GM12891 (cell line): Measurements from ENCODE around the gene STXBP6.
"Not testable (repeated sequence)": the region's sequence is repeated elsewhere in the genome, so short reads cannot be mapped to it uniquely, and the experiment has no call there.

Experiments
- DNase-seq: peaks from one replicate; pipeline ENCODE4 v3.0.0; 2011; ENCODE audit warnings: low spot score; ENCODE audit not compliant: insufficient read length
- FAIRE-seq: peaks from 2 replicates; lab custom pipeline; 2011; peaks lifted over from hg19 to GRCh38; lab: Jason Lieb, UNC
- PAX5 ChIP-seq: IDR thresholded peaks from 2 replicates; pipeline ENCODE4 v1.6.1; 2011; ENCODE audit warnings: low read length, moderate library complexity, mild to moderate bottlenecking; ENCODE audit not compliant: insufficient read depth, severe bottlenecking
- POLR2A ChIP-seq: IDR thresholded peaks from 2 replicates; pipeline ENCODE4 v1.6.1; 2011; ENCODE audit warnings: low read depth, low read length, control low read depth
- POLR2AphosphoS5 ChIP-seq: IDR thresholded peaks from 2 replicates; pipeline ENCODE4 v1.6.1; 2011; ENCODE audit warnings: low read depth, low read length, control low read depth
- POU2F2 ChIP-seq: IDR thresholded peaks from 2 replicates; pipeline ENCODE4 v1.6.1; 2011; ENCODE audit warnings: low read depth, mild to moderate bottlenecking, control low read depth, low read length, moderate library complexity
- SPI1 ChIP-seq: IDR thresholded peaks from 2 replicates; pipeline ENCODE4 v1.6.1; 2011; ENCODE audit warnings: low read depth, low read length, control low read depth
- TAF1 ChIP-seq: IDR thresholded peaks from 2 replicates; pipeline ENCODE4 v1.6.1; 2011; ENCODE audit warnings: low read depth, low read length, control low read depth

STXBP6 gene

GRCh38 chr14:24964591-24964990 is 85.4 kb downstream of the STXBP6 start:
- no peak for TF ChIP-seq TAF1
- no peak for TF ChIP-seq POLR2AphosphoS5
- no peak for TF ChIP-seq POU2F2
- TF ChIP-seq SPI1, result no peak
- TF ChIP-seq PAX5, result no peak
- TF ChIP-seq POLR2A, result no peak
- FAIRE-seq (no peak), DNase-seq (no peak)

GRCh38 chr14:24964048-24964447 is 85.9 kb downstream of the STXBP6 start:
- no peak for FAIRE-seq
- DNase-seq, result no peak
- no peak for TF ChIP-seq SPI1
- no peak for TF ChIP-seq POU2F2
- TF ChIP-seq POLR2A, result no peak
- no peak for TF ChIP-seq POLR2AphosphoS5
- TF ChIP-seq TAF1, result no peak
- no peak for TF ChIP-seq PAX5

GRCh38 chr14:24962118-24962517 is 87.8 kb downstream of the STXBP6 start:
- not testable (repeated sequence) for FAIRE-seq, DNase-seq

- DNase-seq (no peak), FAIRE-seq (no peak)
- no peak for TF ChIP-seq TAF1
- TF ChIP-seq SPI1, result no peak
- no peak for TF ChIP-seq POU2F2
- TF ChIP-seq PAX5, result no peak
- TF ChIP-seq POLR2A, result no peak
- TF ChIP-seq POLR2AphosphoS5, result no peak
Observed at GRCh38 chr14:24960816-24961215, 89.1 kb downstream of the STXBP6 start.

GRCh38 chr14:24959791-24960331 is 90.1 kb downstream of the STXBP6 start:
- FAIRE-seq (no peak), DNase-seq (no peak)
- TF ChIP-seq SPI1, result no peak

- DNase-seq (no peak), FAIRE-seq (no peak)
- TF ChIP-seq POLR2AphosphoS5 (no peak), POU2F2 (no peak), SPI1 (no peak), POLR2A (no peak), PAX5 (no peak), TAF1 (no peak)
Observed at GRCh38 chr14:24958271-24958670, 91.7 kb downstream of the STXBP6 start.

- FAIRE-seq (no peak), DNase-seq (no peak)
- TF ChIP-seq POLR2A, result no peak
- no peak for TF ChIP-seq PAX5
- no peak for TF ChIP-seq SPI1
- no peak for TF ChIP-seq TAF1
- no peak for TF ChIP-seq POU2F2
- no peak for TF ChIP-seq POLR2AphosphoS5
Observed at GRCh38 chr14:24957814-24958213, 92.1 kb downstream of the STXBP6 start.

- DNase-seq (no peak), FAIRE-seq (no peak)
- TF ChIP-seq POLR2A (no peak), TAF1 (no peak), POLR2AphosphoS5 (no peak), POU2F2 (no peak), SPI1 (no peak), PAX5 (no peak)
Observed at GRCh38 chr14:24956104-24956503, 93.8 kb downstream of the STXBP6 start.

- FAIRE-seq (no peak), DNase-seq (no peak)
- TF ChIP-seq SPI1 (no peak), POU2F2 (no peak), TAF1 (no peak), POLR2AphosphoS5 (no peak), PAX5 (no peak), POLR2A (no peak)
Observed at GRCh38 chr14:24954700-24955037, 95.3 kb downstream of the STXBP6 start.

- no peak for TF ChIP-seq SPI1
- no peak for FAIRE-seq
- no peak for DNase-seq
Observed at GRCh38 chr14:24954037-24954699, 95.8 kb downstream of the STXBP6 start.
